Spinal cord (tissue), 10 donors: ENCODE results near the gene AS3MT. TPM values are rescaled to one million over a fixed set of nuclear protein-coding genes. Genes with fewer than 3 reads are reported as not detected.
"Not testable (repeated sequence)": the region's sequence is repeated elsewhere in the genome, so short reads cannot be mapped to it uniquely, and the experiment has no call there.

Source experiments
- DNase-seq, 6 donors: peaks; one replicate each; pipeline versions ENCODE4 v3.0.0 to v3.0.0-alpha.2; 2013 to 2015; ENCODE audit warnings: low spot score in 6 of 6, low read depth in 4 of 6
- H3K27ac ChIP-seq: one replicate; pipeline ENCODE4 v1.5.1; 2013; ENCODE audit warnings: low read depth, low read length, control low read depth
- H3K27me3 ChIP-seq: one replicate; pipeline ENCODE4 v1.6.1; 2013; ENCODE audit warnings: low read length; ENCODE audit not compliant: control insufficient read depth, insufficient read depth
- H3K36me3 ChIP-seq: one replicate; pipeline ENCODE4 v1.6.1; 2013; ENCODE audit warnings: low read length; ENCODE audit not compliant: control insufficient read depth, insufficient read depth
- H3K4me1 ChIP-seq: one replicate; pipeline ENCODE4 v1.6.1; 2013; ENCODE audit warnings: low read length; ENCODE audit not compliant: control insufficient read depth, insufficient read depth
- H3K4me3 ChIP-seq: one replicate; pipeline ENCODE4 v1.5.1; 2013; ENCODE audit warnings: low read depth, low read length, control low read depth
- H3K9me3 ChIP-seq: one replicate; pipeline ENCODE4 v1.6.1; 2013; ENCODE audit warnings: low read length; ENCODE audit not compliant: control insufficient read depth, insufficient read depth
- WGBS: methylation state at CpG from one replicate; pipeline ENCODE4 v1.1.5; 2013; ENCODE audit warnings: missing lambda C conversion rate; ENCODE audit not compliant: insufficient coverage; 5-methylcytosine and 5-hydroxymethylcytosine counted together
- polyA plus RNA-seq, 2 donors: library from polyadenylated mRNA; unstranded; fragments of 120-200 nt; gene quantifications; one replicate each; pipeline ENCODE4 v1.2.1, GENCODE V29; 2013; ENCODE audit not compliant: insufficient read length in 2 of 2
- total RNA-seq, 2 donors: library from RNA; depleted of rRNA in 1 of 2; stranded (reverse); fragments of 120-200 nt in 1 of 2; fragments of >200 nt in 1 of 2; gene quantifications; one replicate each; pipeline versions ENCODE4 v1.2.3 to v1.2.4, GENCODE V29; 2013 to 2014
- donor health status: healthy.

The AS3MT gene
- total and polyA plus RNA-seq, 4 donors = 7.8 to 11.8 (median 10.9) TPM

DNA sequence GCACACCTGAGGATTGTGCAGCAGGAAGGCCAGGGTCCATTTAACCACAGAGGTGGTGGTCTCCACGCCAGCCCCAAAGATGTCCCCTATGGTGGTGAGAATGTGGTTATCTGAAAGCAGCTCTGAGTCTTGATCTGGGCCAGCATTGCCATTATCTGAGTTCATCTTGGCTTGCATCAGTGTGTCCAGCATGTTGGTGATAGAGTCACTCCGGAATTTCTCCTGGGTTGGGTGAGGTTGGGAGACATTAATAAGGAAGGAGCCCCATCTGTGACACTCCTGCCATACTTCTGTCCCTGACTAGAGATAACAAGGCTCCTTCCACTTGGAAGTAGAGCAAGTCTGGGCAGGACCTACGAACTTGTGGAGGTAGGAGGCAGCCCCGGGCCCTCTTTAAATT, 36.3 kb upstream of the AS3MT start:
- DNase-seq = no peak
- 100% methylated on average over 1 of the region's 4 CpGs for WGBS

GRCh38 chr10:102834143-102834542, 35.1 kb upstream of the AS3MT start:
- DNase-seq = no peak
- no peak overlapping the region for H3K27ac ChIP-seq
- no peaks in the 10 kb centered on the region for H3K36me3 ChIP-seq
- no peak overlapping the region for H3K4me3 ChIP-seq
- H3K9me3 ChIP-seq = no peaks in the 10 kb centered on the region
- H3K4me1 ChIP-seq = peaks cover 14% of the 10 kb centered on the region
- WGBS = 87% methylated on average over 3 of the region's 9 CpGs
- H3K27me3 ChIP-seq = no peaks in the 10 kb centered on the region

More for the DNA sequence above, 36.3 kb upstream of the AS3MT start:
- H3K36me3 ChIP-seq = no peaks in the 10 kb centered on the region
- no peak overlapping the region for H3K4me3 ChIP-seq
- no peaks in the 10 kb centered on the region for H3K9me3 ChIP-seq
- H3K4me1 ChIP-seq = peaks cover 14% of the 10 kb centered on the region
- H3K27me3 ChIP-seq = no peaks in the 10 kb centered on the region
- no peak overlapping the region for H3K27ac ChIP-seq

GRCh38 chr10:102835007-102835482, 34.2 kb upstream of the AS3MT start:
- H3K27me3 ChIP-seq = no peaks in the 10 kb centered on the region
- H3K36me3 ChIP-seq = no peaks in the 10 kb centered on the region
- peaks cover 14% of the 10 kb centered on the region for H3K4me1 ChIP-seq
- H3K4me3 ChIP-seq = no peak overlapping the region
- no peaks in the 10 kb centered on the region for H3K9me3 ChIP-seq
- WGBS = 39% methylated on average over 8 of the region's 11 CpGs
- H3K27ac ChIP-seq = no peak overlapping the region
- peak in 5 of 6 donors; percentile 55 to 93 (median 66) for DNase-seq

DNA sequence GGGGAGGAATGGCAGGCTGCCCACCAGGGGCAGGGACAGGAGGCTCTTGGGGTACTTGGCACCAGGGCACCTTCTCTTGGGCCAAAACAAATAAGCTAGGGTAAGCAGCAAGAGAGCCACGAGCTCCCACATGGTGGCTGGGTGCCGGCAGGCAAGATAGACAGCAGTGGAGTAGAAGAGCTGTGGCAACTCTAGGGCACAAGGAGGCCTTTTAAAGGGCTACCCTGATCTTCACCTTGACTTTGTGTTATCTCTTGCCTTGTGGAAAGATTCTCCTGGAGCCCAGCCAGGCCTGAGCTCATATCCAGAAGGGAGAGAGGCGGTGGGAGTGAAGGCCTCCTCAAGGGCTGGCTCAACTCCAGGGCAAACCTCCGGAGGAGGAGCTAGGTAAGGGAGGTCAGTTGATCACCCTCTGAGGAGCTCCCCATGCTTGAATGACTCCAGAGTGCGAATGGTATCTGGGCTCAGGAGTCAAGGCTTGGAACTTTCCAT, 32.0 kb upstream of the AS3MT start, which contains the start of gene CYP17A1:
CYP17A1 (minus strand) TSS at position 184 of the 492 bp plus-strand sequence; CDS start at position 132, 52 bp downstream.
- Histone ChIP-seq H3K27ac (no peak within 1 kb of the TSS), H3K9me3 (no peaks in the 10 kb centered on the region), H3K4me1 (peaks cover 14% of the 10 kb centered on the region), H3K27me3 (no peaks in the 10 kb centered on the region), H3K36me3 (no peaks in the 10 kb centered on the region), H3K4me3 (no peak within 1 kb of the TSS)
- 45% methylated on average over 5 of the region's 5 CpGs for WGBS
- peak in 2 of 6 donors; percentile 22 to 35 for DNase-seq

- H3K27me3 ChIP-seq, H3K4me3 ChIP-seq, H3K36me3 ChIP-seq, H3K9me3 ChIP-seq, DNase-seq, H3K27ac ChIP-seq: not testable (repeated sequence)
- peaks cover 14% of the 10 kb centered on the region for H3K4me1 ChIP-seq
- 95% methylated on average over 5 of the region's 9 CpGs for WGBS
Measured at GRCh38 chr10:102838276-102838927, 30.9 kb upstream of the AS3MT start.

DNA sequence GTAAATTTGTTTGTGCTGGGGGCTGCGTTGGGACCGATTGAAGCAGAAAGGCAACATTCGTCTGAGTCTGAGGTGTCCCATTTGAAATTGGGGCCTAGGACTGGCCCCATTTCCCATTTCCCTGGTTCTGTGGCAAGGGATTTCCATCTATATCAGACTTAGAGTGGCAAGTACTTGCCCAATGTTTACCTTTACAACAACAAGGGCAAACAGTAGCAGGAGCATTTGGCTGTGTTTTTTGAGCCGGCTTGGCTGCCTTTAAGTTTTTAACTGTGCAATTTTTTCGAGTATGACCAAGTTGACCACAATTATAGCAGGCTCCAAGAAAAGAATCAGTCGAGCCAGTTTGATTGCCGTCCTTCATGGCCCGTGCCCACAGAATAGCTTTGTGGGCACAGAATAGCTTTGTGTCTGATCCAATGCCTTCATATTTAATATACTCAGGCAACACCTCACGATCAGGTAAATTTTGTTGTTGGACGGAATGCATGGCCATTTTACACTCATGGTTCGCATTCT, 27.4 kb upstream of the AS3MT start:
- H3K27me3 ChIP-seq = no peaks in the 10 kb centered on the region
- WGBS = 84% methylated on average over 10 of the region's 11 CpGs

DNA sequence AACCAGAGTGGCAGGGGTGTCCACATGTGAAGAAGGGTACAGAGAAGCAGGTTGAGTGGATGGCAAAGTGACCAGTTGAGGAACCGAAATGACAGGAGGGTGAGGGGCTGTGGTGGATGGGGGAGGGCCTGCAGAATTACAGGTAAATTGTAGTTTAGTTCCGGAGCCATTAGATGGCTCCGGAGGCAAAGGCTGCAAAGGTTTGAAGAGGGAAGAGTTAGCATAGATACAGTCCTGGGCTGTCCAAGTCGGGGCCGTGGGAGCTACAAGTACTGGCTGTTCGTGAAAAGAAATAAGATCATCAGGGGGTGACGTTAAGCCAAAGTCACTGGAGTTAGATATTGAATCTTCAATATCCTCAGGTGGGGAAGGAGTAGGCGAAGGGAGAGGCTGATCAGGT, 26.1 kb upstream of the AS3MT start:
- H3K27ac ChIP-seq, DNase-seq, H3K9me3 ChIP-seq, H3K4me3 ChIP-seq, H3K4me1 ChIP-seq, H3K36me3 ChIP-seq, H3K27me3 ChIP-seq: not testable (repeated sequence)
- 55% methylated on average over 8 of the region's 8 CpGs for WGBS

More for the DNA sequence above, 27.4 kb upstream of the AS3MT start:
- Histone ChIP-seq H3K27ac (no peak overlapping the region), H3K36me3 (no peaks in the 10 kb centered on the region), H3K4me1 (peaks cover 9% of the 10 kb centered on the region), H3K9me3 (no peaks in the 10 kb centered on the region), H3K4me3 (no peak overlapping the region)
- DNase-seq = no peak

GRCh38 chr10:102844190-102844776, 25.0 kb upstream of the AS3MT start:
- 90% methylated on average over 2 of the region's 6 CpGs for WGBS
- not testable (repeated sequence) for H3K27me3 ChIP-seq, DNase-seq, H3K4me1 ChIP-seq, H3K4me3 ChIP-seq, H3K9me3 ChIP-seq, H3K27ac ChIP-seq, H3K36me3 ChIP-seq

GRCh38 chr10:102845352-102845902, 23.8 kb upstream of the AS3MT start:
- Histone ChIP-seq H3K4me3 (no peak overlapping the region), H3K4me1 (no peaks in the 10 kb centered on the region), H3K27ac (no peak overlapping the region), H3K27me3 (no peaks in the 10 kb centered on the region), H3K36me3 (no peaks in the 10 kb centered on the region), H3K9me3 (no peaks in the 10 kb centered on the region)
- 89% methylated on average over 7 of the region's 9 CpGs for WGBS
- DNase-seq = no peak
